Amniotic epithelial cell (primary cell): ENCODE data around the gene EIPR1.

Source experiments
- DNase-seq: peaks from one replicate; pipeline ENCODE4 v3.0.0-alpha.2; 2010; ENCODE audit warnings: low read depth

Gene EIPR1

DNA sequence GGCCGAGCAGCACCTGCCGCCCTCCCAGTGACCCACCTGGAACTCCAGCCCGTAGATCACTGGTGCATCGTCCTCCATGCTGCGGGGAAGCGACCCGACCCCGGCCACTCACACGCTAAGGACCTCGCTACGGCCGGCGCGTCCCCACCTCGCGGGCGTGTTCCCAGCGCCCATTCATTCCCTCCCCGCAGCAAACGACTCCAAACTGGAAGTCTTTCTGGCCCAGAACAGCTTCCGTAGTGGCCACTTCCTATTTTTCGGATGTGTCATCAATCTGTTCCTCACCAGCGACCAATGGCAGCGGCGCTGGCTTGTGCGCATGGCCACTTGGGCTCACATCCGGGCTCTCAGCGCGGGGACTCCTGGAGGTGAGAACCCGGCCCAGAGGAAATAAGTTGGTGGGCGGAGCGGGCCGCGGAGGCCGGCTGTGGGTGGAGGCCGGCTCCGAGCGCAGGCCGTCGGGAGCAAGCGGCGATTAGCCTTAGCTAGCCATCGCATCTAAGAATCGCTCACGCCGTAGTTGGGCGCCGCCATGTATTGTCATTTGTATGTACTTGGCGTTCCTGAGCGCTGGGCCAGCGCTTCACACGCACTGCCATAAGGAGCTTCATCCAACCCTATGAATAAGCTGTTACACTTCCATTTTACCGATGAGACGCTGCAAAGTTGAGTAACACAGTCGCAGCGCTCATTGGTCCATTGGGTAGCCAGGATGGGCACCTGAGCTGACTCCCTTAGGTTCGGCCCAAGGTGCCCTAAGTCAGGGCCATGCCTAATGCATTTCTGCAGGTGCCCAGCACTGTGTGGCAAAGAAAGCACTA is at the start of gene EIPR1:
TSS of gene EIPR1 (minus strand) at position 207 of the 821 bp plus-strand sequence. CDS start at position 78, 129 bp downstream.
- peak; percentile 98 for DNase-seq

DNA sequence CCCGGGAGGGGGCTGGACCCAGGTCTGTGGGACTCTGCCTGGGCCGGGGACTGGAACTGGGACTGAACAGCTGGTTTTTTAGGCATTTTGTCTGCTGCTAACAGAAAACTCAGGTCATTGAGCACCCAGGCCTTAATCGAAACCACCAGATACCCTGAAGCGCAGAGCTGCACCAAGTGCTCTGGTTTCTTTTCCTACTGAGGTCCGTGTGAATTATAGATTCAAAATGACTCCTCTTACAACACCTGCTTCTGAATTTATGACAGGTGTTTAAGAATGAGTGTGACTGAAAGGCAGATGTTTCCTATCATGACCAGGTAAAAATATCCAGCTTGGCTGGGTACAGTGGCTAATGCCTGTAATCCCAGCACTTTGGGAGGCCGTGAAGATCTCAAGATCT is 49.7 kb upstream of the EIPR1 start:
- no peak for DNase-seq

DNA sequence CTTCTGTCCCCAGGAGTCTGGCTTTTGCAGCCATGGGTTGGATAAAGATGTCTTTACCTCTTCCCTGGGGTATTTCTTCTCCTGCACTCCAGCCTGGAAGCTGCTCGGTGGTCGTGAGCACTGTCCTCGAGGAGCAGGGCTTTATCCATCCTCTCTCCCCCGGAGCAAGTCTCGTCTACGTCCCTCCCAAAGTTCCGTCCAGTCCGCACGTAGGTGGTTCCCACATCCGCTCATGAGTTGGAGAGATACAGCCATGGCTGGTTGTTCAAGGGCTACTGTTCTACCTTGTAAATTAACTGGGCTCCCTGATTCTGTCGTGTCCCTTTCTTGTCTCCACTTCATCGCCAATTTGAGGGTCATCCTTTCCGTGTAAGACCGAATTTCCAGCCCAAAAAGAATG is 49.0 kb upstream of the EIPR1 start:
- DNase-seq = no peak

DNA sequence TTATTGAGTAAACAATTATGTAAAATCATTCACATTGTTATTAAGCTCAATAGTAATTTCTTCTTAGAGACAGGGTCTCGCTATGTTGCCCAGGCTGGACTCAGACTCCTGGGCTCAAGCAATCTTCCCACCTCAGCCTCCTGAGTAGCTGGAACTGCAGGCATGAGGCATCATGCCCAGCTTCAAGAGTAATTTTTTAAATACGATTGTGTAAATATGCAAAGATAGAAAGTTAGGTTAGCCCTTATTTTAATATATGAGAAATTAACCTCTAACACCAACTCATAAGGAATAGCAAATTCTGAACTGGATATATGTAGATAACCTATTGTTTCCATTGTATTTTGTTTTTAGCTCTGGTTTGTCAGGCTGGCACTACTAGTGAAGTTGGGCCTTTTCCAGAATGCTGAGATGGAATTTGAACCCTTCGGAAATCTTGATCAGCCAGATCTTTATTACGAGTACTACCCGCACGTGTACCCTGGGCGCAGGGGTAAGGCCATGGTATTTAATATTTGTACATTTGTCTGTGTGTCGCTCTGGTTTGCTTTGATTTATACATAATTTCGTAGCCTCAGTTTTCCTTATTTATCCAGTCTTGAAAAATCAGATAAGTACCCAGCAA is 46.7 kb upstream of the EIPR1 start:
- no peak for DNase-seq

DNA sequence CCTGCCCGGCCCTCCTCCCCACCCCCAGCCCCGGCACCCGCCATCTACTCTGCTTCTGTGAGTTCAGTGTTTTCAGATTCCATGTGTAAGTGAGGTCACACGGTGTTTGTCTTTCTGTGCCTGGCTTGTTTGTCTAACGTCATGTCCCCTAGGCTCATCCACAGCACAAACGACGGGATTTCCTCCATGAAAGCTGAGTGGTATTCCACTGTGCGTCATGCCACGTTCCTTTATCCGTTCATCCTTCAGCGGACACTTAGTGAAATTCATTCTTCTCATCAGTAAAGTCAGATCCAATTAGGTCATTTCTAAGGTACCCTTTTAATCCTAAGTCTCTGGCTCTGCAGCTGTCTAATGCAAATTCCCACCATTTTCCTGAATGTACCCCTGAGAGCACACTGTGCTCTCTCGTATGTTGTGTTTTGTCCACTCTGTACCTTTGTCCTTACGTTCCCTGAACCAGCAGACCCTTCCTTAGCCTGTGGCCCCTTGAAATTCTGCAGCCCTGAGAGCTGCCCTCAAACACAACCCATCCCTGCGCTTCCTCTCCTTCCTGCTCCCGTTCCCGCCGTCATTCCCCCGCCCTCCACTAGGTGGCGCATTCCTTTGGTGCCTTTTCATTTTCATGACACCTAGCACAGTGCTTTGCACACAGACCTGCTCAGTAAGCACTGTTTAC is 46.0 kb upstream of the EIPR1 start:
- peak; percentile 30 for DNase-seq

DNA sequence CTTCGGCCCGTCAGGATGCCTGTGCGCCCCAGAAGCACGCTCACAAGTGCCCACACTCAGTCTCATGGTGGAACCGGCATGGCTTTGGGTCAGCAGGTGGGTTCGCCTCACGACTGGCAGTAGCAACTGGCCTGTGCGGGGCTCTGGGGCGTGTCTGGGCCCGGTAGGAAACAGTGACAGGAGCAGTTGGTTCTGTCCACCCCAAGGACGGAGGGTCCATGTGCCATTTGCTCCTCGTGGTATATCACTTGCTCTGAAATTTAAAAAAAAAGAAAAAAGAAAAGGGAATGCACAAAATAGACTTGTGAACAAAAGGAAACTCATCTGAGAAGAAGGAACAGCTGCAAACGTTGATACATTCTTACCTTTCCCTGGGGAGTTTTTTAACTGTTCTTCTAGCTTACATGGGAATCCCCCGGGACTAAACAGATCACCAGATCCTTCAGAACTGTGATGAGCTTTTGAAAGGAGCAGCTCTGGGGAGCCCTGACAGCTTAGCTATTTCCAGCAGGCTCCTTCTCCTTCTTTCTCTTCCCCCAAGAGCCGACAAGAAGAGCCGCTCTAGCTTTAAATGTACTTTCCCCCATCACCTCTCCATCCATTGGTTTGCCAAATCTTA is 44.7 kb upstream of the EIPR1 start:
- DNase-seq = no peak

DNA sequence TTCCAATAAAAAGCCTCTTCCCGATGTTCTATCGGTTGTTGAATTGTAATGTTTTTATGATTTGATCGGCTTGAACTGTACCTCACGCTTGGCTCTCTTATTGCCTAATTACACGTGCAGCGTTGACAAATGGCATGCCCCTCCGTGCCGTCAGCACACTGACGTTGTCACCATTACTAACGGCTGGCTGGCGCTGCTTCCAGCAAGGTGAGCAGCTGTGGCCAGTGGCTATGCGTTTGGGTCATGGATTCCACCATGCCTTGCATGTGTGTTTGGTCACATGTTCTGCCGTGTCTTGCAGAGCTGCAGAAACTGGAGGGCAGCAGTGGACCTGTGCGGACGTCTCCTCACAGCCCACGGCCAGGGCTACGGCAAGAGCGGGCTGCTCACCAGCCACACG is 44.0 kb upstream of the EIPR1 start:
- DNase-seq = no peak

DNA sequence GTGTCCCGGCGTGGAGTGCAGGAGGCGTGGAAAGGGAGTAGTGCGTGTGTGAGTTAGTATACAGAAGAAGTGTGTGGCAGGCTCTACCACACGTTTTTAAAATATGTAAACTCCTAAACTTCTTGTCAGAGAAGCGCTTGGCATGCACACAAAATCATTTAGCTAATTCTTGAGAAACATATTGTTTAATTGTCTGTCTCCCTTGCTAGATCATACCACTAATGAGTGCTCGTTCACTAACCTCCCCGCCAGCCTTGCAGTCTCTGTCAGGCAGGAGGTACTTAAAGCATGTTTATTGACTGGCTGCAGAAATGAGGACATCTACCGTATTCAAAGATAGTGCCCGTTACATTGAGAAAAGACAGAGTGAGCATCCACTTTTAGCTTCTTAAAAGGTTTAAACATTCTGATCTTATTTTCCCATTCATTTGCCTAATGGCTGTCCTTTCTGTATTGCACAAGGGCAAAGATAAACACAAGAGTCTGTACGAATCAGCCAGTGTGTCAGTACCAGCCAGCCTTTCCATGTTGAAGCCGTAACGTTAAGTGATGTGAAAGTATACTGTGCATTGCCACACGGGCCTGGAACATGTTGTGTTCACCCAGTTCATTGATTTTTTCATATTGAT is 43.3 kb upstream of the EIPR1 start:
- peak; percentile 35 for DNase-seq

DNA sequence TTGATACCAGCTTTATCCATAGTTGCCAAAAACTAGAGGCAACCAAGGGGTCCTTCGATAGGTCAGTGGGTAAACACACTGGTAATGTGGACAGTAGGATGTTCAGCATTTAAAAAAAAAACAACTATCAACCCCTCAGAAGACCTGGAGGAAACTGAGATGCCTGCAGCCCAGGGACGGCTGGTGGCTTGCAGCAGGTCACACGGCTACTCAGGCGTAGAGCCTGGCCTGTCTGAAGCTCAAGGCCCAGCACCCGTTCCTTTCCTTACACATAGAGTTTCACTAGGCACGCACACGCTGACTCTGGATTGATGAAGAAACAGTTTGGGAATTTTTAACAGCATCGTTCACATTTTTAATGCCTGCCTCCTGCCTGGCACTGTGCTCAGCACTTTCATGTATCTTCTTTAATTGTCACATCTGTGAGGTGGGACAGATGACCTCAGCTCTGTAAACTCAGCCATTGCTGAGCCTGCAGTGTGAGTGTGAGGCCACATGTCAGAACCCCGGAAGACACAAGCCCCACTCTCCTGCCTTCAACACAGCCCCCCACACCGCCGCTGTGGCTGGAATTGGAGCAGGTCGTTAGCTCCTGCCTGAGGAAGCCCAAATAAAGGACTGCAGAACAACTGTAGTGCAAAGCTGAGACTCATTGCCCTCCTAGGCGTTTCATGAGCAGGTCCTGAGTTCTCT is 42.6 kb upstream of the EIPR1 start:
- no peak for DNase-seq

DNA sequence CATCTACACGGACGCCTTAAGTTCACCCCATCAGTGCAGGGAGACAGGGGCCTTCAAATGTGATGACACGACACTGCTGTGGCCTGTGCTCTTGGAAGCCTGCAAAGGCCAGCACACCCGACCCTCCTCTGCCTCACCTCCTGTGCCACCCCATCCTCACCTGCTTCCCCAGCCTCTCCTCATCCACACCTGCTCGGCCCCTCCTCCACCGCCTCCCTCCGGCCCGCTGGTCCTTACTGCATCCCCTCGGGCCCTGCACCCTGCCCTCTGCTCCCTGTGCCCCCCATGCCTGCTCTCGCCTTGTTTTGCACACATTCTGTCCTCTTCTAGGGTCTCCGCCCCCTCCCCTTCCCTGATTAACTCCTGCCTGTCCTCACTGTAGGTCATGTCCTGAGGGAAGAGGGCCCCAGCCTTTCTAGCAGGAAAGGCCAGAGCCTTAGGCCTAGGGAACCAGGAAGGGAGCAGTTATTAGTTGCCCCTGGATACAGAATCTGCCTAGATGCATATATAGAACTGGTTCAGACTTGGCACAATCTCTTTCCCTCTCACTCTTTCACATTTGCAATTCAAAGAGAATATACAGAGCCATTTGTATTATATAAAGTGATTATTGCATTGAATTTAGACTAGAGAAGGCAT is 41.3 kb upstream of the EIPR1 start:
- no peak for DNase-seq

DNA sequence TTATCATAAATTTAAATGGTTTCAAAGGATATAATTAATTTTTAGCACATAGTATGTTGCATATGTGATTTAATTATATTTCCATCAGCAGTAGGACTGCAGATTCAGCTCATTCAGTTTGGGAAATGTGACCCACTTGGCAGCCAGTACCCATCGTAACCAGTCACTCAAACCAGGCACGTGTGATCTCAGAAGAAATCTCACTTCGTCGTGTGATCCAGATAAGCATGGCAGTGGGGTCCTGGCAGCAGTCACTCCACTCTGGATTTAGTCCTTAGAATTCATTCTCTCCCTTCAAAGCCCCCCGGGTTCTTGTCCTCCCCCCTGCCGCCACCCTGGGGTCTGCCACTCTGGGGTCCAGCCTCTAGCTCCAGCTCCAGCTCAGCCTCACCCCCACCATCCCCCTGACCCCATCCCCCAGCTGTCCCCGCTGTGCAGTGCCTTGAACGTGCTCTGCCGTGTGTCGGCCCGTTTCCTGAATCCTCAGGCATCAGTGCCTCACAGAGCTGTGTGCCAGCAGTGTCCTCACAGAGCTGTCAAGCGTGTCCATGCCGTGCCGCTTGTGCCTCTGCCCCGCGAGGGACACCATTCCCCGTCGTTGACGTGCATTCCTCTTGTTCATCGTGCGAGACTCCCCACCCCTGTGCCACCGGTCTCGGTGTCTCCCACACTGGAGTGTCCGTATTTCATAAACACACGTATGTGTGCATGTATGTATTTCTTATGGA is 36.7 kb upstream of the EIPR1 start:
- DNase-seq = no peak

DNA sequence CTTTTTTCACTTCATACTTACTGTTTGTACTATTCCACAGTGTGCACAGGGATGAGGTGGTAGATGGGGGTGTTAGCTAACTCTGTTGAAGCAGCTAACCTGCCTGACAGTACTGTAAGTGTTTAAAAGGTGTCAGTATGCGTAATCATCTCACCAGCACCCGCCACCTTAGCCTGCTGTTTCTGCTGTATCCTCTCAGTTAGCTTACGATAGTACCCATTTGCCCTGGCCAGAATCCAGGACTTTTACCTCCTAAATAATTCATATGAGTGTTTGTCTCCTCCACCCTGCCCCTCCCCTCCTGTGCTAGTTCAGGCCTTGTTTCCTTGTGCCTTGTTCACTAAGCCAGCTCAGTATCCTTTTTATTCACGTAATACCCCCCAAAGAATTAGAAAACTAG is 36.1 kb upstream of the EIPR1 start:
- no peak for DNase-seq

DNA sequence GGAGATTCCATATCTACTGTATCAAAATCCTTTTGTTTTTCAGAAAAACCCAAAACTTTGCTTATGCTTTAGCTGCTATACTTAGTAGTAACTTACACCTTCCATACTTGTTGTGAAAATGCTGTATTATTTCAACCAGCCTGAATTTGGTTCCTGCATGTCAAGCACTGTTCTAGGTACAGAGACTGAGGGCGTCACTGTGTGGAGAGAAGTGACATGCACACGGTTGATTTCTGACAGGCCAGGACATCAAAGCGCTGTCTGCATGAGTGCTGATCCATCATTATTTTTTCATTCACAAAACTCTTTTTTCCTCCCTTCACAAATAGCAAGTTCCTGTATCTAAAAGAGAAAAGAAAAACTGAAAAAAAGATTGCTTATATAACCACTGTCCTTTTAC is 33.5 kb upstream of the EIPR1 start:
- DNase-seq = no peak

DNA sequence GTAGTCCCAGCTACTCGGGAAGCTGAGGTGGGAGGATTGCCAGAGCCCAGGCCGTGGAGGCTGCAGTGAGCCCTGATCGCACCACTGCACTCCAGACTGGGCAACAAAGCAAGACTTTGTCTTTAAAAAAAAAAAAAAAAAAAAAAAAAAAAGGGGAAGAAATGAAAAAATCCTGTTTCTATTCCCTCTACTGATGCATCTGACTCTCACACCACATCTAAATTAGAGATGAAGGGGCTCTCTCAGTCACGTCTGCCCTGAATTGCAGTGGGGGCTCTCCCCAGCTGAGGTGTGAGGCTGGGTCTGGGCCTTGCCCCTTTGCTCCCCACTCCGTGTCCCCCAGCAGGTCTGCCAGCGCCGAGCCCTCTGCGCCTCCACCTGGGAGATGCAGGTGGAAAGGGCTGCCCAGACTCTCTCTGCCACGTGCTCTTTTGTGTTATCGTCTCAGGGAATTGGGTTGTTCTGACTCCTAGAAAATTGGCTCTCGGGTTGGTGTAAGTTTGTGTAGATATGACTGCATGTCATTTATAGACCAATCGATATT is 32.1 kb upstream of the EIPR1 start:
- no peak for DNase-seq

DNA sequence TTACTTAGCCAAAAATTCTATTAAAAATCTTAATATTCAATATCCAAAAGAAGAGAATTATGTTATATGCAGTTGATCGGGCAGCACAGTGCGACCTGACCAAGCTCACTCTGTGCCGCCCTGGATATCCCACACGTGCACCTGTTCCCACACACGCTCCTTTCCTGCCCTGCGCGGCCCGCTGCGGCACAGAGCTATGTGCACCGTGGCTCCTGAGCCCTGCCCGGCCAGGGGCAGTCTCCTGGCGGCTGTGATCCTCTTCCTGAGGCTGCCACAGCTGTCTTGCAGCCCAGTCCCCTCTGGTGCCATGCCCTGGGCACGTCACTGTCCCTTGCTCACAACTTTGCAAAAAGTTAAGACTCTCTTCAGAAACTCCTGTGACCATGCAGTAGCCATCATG is 31.2 kb upstream of the EIPR1 start:
- DNase-seq = no peak

DNA sequence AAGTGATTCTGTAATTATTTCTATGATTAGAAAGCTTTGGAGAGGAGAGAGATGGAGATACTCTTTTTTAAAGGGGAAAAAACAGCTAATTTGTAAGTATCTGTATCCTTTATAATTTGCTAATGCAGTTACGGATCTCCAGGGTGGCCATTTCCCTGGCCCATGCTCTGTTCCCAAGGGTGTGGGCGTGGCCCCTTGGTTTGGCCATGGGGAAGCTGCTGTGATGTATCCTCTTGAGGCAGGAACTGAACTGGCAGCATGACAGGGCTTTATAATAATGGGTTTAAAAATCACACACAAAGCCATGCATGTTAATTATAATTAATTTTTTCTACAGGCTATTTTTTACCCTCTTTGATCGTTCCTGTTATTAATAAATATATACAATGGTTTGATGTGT is 28.9 kb upstream of the EIPR1 start:
- no peak for DNase-seq

DNA sequence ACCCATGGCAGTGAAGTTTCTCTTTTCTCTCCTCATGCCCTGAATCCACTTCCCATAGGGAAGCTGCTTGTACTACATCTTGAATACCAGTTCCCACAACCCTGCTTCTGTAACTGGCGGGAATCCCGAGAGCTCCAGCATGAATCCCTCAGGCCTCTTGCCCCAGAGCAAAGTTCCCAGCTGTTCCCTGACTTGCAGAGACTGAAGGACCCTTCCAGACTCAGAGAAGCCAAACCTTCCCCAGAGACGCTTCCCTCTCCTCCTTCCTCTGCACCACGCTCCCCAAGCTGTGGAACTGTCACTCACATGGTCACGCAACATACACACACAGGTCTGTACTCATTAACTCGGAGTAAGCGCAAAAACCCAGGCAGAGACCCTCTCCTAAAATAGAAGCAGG is 28.3 kb upstream of the EIPR1 start:
- no peak for DNase-seq

DNA sequence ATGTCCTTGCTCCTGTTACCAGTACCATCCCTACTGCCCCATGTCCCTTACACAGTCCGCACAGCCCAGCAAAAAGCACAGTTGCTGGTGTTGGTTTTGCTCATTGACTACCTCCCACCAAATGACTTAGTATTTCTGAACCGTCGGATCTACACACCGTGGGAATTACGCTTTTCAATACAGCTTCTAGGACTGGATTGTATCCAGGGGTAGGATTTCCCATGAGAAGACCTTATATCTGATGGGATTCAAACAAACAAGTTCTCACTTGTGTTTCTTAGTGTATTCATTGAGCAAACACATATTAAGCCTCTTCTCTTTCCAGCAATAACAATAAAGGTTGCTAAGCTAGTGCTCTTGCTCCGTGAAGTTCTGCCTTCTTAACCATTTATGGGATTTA is 27.7 kb upstream of the EIPR1 start:
- DNase-seq = no peak

DNA sequence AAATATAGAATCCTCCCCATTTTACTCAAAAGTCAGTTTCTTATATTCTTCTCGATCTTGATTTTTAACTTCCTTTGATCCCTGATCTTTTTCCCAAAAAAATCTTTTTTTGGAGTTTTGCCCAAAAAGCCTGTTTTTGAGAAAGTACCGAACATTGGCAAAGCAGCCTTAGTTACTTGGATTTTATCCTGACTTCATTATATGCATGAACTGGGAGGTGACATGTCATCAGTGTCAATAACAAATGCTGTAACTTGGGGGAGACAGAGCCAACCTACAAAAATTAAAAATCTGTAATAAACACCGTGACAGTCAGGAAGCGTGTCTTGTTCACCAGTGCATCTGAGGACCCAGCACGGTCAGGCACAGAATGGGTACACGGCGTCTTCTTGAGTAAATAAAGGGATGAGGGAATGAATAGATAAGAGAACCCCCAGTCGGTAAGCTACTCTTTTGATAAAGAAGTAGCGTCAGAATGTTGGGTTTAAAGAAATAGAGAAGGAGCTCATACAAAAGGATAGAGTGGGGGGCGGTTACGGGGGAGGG is 26.8 kb upstream of the EIPR1 start:
- DNase-seq = no peak
